HG02610 (cell line): ENCODE measurements around the gene LIPC.

Experiments
- ATAC-seq: cut with Tn5 transposase; IDR thresholded peaks from one replicate; pipeline ENCODE4 v1.9.1; 2021; ENCODE audit warnings: mild to moderate bottlenecking, moderate library complexity; ENCODE audit not compliant: unreplicated experiment

LIPC gene

DNA sequence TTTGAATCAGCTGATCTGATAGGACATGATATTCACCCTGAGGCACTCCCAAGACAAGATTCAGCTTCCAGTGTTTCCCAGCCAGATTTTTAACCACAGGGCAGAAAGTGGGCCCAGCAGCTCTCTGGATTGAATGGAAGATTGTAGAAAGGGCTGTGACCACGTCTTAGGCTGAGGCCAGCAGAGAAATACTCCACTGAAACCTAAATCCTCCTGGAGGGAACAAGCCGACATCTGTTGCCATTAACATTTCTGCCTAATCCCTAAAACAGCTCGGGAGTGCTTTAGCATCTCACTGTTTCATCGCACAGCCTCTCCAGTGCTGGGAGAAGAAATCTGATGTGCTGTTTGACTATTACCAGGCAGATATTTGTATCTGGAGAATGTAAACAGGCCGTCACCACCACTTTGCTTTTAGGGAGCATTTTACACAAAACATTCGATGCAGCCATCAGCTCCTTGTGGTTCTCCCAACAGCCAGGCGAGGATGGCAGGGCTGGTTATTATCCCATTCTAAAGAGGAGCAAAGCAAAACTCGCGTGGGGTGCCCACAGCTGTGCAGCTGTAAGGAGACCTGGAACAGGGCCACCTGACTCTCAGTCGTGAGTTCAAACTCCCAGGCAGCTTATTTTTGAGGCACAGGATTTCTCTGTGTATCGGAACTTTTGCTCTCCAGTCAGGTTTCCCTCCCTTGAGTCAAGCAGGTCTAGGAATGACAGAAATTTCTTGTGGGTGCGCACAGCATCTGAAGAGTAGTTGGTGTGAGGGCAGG lies 117.4 kb downstream of the LIPC start:
- no peak for ATAC-seq

DNA sequence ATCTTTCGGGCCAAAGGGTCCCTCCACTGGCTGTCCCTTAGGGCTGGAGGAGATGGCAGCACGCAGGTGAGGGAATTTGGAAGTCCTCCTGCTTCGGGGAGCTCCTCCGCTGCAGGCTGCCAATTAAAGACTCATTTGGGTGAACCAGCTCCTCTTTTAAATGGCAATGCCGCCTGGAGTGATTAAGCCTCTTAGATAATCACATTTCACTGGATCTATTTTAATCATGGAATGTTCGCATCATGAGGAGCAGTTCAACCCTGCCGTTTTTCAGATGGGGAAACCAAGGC lies 117.9 kb downstream of the LIPC start:
- no peak for ATAC-seq

- no peak for ATAC-seq
Observed at GRCh38 chr15:58551084-58551763, 119.4 kb downstream of the LIPC start.

DNA sequence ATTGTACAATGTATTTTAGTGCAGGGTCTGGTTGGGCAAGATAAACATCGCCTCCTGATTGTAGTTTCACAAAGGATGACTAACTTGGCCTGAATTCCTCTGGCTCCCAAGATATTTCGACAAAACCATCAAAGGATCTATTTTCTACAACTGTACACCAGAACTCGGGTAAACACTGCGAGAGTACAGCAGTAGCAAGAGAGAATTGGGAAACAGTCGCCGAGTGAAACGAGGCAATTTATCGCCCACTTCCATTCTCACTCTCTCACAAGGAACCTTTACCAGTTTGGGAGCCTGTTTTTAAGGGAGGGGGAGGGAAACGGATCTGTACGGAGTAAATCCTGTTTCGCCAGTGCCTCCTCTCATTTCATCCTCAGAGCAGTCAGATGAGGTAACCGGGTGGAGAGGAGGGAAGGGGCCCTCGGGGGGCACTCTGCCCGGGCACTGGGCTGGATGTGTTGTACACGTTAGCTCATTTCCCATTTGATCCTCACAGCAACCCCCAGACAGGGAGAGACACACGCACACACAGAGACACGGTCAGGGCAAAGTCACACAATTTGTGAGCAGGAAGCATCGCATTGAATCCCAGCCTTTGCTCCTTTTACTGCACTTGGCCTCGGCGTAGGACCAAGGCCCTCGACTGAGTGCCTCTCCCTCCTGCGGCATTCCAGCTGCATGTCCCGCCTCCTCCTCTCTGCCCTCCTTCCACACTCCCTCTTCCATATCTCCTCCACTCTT lies 120.1 kb downstream of the LIPC start:
- ATAC-seq = no peak

- no peak for ATAC-seq
Observed at GRCh38 chr15:58552505-58553364, 120.9 kb downstream of the LIPC start.

DNA sequence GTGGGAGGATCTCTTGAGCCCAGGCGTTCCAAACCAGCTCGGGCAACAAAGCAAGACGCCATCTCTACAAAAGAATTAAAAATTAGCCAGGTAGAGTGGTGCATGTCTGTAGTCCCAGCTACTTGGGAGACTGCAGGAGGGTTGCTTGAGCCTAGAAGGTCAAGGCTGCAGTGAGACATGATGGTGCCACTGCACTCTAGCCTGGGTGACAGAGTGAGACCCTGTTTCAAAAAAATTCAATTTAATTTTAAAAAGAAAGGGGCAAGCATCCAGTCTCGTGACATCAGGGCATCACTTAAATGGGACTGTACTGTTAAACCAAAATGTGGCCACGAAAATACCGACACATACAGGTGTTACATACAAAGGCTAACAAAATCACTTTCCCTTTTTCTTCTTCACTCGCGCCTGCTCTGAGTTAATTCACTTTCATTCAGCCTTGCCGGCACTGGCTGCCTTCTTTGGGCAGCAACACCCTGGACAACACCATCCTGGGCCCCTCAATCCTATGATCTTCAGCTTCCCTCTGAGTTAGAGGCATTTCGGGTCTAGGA lies 121.7 kb downstream of the LIPC start:
- no peak for ATAC-seq

DNA sequence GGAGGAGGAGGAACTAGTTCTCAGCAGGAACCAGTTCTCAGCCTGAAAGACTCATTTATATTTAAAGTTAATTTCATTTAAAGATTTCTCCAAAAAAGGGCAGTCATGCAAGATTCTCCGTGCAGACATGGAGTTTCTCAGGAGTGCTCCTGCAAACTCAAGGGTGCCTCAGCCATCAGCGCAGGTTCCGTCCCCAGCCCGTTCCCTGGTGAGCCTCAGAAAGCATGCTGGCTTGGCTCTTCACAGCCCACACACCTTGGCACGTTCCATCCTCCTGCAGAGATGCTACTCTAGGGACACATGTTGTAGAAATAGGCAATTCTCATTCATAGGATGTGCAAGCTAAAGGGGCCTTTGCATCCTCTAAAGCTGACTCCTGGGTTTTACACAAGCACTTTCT lies 123.0 kb downstream of the LIPC start:
- ATAC-seq = no peak

DNA sequence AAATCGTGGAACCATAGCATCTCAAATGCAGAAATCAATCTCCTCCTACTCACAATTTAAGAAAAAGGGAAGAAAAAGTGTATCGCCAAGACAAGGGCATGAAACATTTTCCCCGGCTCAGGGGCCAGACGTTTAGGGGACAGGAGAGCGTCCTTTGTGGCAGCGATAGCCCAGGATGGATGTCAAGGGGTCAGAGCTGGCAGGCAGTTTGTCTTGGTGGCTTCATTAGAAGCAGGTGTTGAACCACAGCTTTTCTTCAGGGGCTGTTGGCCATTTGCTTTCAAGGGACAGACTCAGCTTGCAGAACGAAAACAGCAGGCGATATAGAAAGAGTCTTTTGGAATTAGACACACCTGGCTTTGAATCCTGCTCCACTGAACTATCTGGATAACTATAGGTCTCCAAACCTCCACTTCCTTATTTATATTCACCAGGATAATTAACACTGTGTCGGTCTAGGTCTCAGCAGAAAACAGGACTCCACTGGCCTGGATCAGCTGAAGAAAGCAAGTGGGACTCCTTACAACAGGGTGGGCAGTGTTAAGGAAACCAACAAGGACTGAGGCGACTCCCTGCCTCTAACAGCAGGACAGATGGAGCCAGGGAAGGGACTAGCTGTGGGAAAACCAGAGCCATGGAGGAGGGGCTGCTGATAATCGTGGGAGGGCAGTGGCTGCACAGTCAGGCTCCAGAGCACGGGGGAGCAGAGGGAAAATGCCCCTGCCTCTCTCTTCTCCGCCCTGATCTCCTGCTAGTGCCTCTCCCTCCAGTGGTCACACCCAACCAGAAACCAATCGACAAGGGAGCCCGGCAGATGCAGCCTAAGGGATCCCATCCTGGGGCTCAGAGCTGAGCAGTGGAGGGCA lies 123.6 kb downstream of the LIPC start:
- ATAC-seq = no peak

GRCh38 chr15:58556028-58556361 lies 124.2 kb downstream of the LIPC start:
- ATAC-seq = no peak

GRCh38 chr15:58556541-58556940 lies 124.8 kb downstream of the LIPC start:
- no peak for ATAC-seq

- no peak for ATAC-seq
Observed at GRCh38 chr15:58558777-58559176, 127.0 kb downstream of the LIPC start.

- ATAC-seq = no peak
Observed at GRCh38 chr15:58559904-58560588, 128.3 kb downstream of the LIPC start.

- ATAC-seq = no peak
Observed at GRCh38 chr15:58561321-58561720, 129.5 kb downstream of the LIPC start.

- ATAC-seq = no peak
Observed at GRCh38 chr15:58562135-58562534, 130.3 kb downstream of the LIPC start.

DNA sequence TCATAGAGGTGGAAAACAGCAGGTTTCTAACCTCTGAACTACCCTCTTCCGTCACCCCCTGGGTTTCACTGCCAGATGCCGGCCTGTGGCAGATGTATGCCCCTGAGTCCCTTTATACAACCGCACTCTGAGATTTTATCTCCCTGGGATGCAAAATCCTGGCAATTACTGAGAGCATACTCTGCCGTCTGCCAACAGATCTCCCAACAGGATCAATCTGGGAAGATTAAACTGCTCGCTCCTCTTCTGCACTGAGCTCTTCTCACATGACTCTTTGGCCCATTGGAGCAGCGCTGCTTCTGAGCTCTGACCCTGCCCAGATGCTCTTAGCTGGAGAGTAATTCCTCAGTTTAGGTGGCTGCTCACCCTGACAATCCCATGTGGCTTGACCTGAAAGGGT lies 133.2 kb downstream of the LIPC start:
- no peak for ATAC-seq

DNA sequence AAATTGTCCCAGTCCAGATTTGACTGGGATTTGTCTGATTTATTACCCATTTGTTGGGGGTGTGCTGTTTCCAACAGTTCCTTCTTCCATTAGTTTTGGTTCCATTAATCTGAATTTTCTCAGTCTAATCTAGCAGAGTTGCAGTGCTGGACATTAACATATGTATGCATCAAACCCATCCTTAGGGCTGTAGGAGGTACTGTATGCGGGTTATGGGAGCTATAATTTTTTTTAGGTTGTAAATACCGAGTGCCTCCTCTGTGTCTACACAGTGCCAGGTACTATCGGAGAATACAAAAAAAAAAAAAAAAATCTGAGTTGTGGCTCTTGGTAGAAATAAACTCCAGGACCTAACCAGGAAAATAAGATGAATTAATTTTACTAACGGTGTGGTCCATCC lies 133.8 kb downstream of the LIPC start:
- no peak for ATAC-seq

DNA sequence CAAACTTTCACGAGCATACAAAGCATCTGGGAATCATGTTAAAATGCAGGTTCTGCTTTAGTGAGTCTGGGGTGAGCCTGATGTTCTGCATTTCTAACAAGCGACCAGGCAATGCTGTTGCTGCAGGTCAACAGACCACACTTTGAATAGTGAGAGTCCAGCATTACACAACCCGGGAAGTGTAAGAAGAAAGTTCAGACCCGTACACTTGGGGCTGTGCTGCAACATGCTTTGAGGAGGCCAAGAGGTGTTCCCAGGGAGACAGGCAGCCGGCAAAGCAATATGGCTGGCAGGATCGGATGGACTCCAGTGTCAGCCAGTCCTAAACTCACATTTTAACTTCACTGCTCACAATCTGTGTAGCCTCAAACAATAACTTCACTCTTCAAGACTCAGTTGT lies 134.2 kb downstream of the LIPC start:
- no peak for ATAC-seq

DNA sequence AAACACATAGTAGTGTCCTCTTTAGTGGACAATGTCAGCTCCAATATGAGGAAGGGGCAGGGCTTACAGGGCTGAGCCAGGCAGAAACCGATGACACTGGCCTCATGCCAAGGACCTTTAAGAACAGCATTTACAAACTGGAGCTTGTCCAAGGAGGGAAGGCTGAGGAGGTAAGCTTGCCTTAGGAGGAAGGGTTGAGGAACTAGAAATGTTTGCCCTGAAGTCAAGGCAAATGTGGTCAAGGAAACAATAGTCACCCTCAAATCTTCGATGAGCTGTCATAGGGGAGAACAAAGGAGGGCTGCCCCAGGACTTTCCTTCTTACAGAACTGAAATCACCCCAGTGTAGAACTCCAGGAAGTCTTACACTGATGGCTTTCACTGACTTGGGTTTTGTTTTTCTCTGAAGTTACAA lies 136.4 kb downstream of the LIPC start:
- ATAC-seq = no peak

GRCh38 chr15:58569455-58569854 lies 137.7 kb downstream of the LIPC start:
- no peak for ATAC-seq
